OCI-LY7 (cell line): Measurements from ENCODE around the gene PTPRU. TPM values are rescaled to one million over a fixed set of nuclear protein-coding genes. Genes with fewer than 3 reads are reported as not detected.

Experiments
- BruUV-seq: library from RNA; stranded (reverse); fragments of 400-500 nt; replicated peaks from 2 replicates; lab custom pipeline; 2021; lab: Mats Ljungman, UMichigan
- CTCF ChIA-PET: fragments of 300-600 bp; sonication (Branson Sonifier 250); formaldehyde crosslinking; loops from one replicate; lab custom pipeline; 2022; ENCODE audit warnings: antibody characterized with exemption; ENCODE audit not compliant: unreplicated experiment; lab: Charles Lee
- POLR2A ChIA-PET: fragments of 300-600 bp; sonication (Branson Sonifier 250); formaldehyde crosslinking; loops from one replicate; lab custom pipeline; 2022; ENCODE audit warnings: antibody characterized with exemption; lab: Charles Lee
- DNase-seq: peaks from one replicate; pipeline ENCODE4 v3.0.0-alpha.2; 2015; ENCODE audit warnings: low spot score
- H2AFZ ChIP-seq: fragments of 200-600 bp; sonication (generic), shearing (Covaris generic); 2 replicates; pipeline ENCODE4 v1.6.1; 2014; ENCODE audit warnings: mild to moderate bottlenecking, antibody characterized with exemption, low read length, moderate library complexity
- H3K27ac ChIP-seq: fragments of 200-600 bp; sonication (generic); 2 replicates; pipeline ENCODE4 v1.5.1; 2014; ENCODE audit warnings: mixed run types, low read depth, mild to moderate bottlenecking, moderate library complexity, low read length, inconsistent platforms; ENCODE audit not compliant: poor library complexity, severe bottlenecking
- H3K36me3 ChIP-seq: fragments of 200-600 bp; sonication (generic); 2 replicates; pipeline ENCODE4 v1.6.1; 2014; ENCODE audit warnings: mild to moderate bottlenecking, antibody characterized with exemption, low read length, moderate library complexity, mixed read lengths; ENCODE audit not compliant: insufficient read depth
- H3K4me1 ChIP-seq: fragments of 200-600 bp; sonication (generic); 2 replicates; pipeline ENCODE4 v1.5.1; 2014; ENCODE audit warnings: mild to moderate bottlenecking, low read length; ENCODE audit not compliant: insufficient read depth, poor library complexity, severe bottlenecking
- H3K4me2 ChIP-seq: fragments of 200-600 bp; sonication (generic); 2 replicates; pipeline ENCODE4 v1.6.1; 2014; ENCODE audit warnings: mild to moderate bottlenecking, low read length
- H3K4me3 ChIP-seq: fragments of 200-600 bp; sonication (generic); 2 replicates; pipeline ENCODE4 v1.5.1; 2014; ENCODE audit warnings: mild to moderate bottlenecking, low read depth, low read length; ENCODE audit not compliant: poor library complexity, severe bottlenecking
- H3K79me2 ChIP-seq: fragments of 200-600 bp; sonication (generic); 2 replicates; pipeline ENCODE4 v1.6.1; 2016; ENCODE audit warnings: low read depth, mild to moderate bottlenecking, low read length, moderate library complexity, mixed read lengths; ENCODE audit not compliant: insufficient read depth
- H3K9me2 ChIP-seq: fragments of 200-600 bp; sonication (generic); 2 replicates; pipeline ENCODE4 v1.6.1; 2016; ENCODE audit warnings: mild to moderate bottlenecking, low read length, mixed read lengths; ENCODE audit not compliant: insufficient read depth
- H3K9me3 ChIP-seq: fragments of 200-600 bp; sonication (generic); 2 replicates; pipeline ENCODE4 v1.6.1; 2014; ENCODE audit warnings: mild to moderate bottlenecking, mixed run types, low read length, mixed read lengths
- H4K20me1 ChIP-seq: fragments of 200-600 bp; sonication (generic); 2 replicates; pipeline ENCODE4 v1.6.1; 2014; ENCODE audit warnings: mild to moderate bottlenecking, antibody characterized with exemption, low read length, moderate library complexity, mixed read lengths; ENCODE audit not compliant: insufficient read depth
- EZH2phosphoT487 ChIP-seq: fragments of 200-600 bp; sonication (generic); IDR thresholded peaks from 2 replicates; pipeline ENCODE4 v1.6.1; 2018; ENCODE audit warnings: low read depth, borderline replicate concordance, mild to moderate bottlenecking, mixed run types, antibody characterized with exemption, low read length, moderate library complexity, mixed read lengths
- intact Hi-C: fragments of 100-400 bp; cut with micrococcal nuclease; formaldehyde crosslinking; loops from one replicate; pipeline ENCODE4 v1.10.0; 2022; ENCODE audit not compliant: unreplicated experiment
- total RNA-seq, 2 experiments: library from RNA; depleted of rRNA in 1 of 2; stranded (reverse); fragments of >200 nt in 1 of 2; shearing (Covaris generic) in 1 of 2; gene quantifications; 2 replicates each; pipeline ENCODE4 v1.2.3, GENCODE V29; 2014 to 2022
- TF ChIP-seq, protein P1 (sequence below): fragments of 200-600 bp; sonication (generic); conservative IDR thresholded peaks from 2 replicates; pipeline ENCODE4 v1.5.1; 2014; ENCODE audit warnings: mild to moderate bottlenecking, antibody characterized with exemption, low read length, moderate library complexity, mixed read lengths

Gene PTPRU
- total RNA-seq, 2 experiments from 2014 or later, result 2.5 to 4.6 TPM

DNA sequence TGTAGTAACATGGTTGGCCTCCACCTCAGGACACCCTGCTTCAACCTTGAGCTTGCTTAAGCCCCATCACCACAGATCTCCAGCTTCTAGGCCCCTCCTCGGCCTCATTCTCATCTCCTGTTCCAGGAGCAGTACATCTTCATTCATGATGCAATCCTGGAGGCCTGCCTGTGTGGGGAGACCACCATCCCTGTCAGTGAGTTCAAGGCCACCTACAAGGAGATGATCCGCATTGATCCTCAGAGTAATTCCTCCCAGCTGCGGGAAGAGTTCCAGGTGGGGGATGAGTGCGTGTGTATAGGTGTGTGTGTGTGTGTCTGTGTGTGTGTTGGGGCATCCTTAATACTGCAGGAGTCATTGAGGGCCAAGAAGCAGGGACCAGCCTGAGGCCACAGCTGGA lies 79.6 kb downstream of the PTPRU start:
- Histone ChIP-seq H2AFZ (no peak overlapping the region), H3K4me1 (no peaks in the 10 kb centered on the region), H3K4me3 (no peak overlapping the region), H3K36me3 (no peaks in the 10 kb centered on the region), H3K9me2 (no peaks in the 10 kb centered on the region), H3K27ac (no peak overlapping the region), H3K4me2 (no peak overlapping the region), H4K20me1 (no peaks in the 10 kb centered on the region), H3K79me2 (no peaks in the 10 kb centered on the region), H3K9me3 (no peaks in the 10 kb centered on the region)
- no peak for DNase-seq
- TF ChIP-seq, protein P1, sequence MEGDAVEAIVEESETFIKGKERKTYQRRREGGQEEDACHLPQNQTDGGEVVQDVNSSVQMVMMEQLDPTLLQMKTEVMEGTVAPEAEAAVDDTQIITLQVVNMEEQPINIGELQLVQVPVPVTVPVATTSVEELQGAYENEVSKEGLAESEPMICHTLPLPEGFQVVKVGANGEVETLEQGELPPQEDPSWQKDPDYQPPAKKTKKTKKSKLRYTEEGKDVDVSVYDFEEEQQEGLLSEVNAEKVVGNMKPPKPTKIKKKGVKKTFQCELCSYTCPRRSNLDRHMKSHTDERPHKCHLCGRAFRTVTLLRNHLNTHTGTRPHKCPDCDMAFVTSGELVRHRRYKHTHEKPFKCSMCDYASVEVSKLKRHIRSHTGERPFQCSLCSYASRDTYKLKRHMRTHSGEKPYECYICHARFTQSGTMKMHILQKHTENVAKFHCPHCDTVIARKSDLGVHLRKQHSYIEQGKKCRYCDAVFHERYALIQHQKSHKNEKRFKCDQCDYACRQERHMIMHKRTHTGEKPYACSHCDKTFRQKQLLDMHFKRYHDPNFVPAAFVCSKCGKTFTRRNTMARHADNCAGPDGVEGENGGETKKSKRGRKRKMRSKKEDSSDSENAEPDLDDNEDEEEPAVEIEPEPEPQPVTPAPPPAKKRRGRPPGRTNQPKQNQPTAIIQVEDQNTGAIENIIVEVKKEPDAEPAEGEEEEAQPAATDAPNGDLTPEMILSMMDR, result no peak
- TF ChIP-seq EZH2phosphoT487, result no peak
- ChIA-PET POLR2A (no interaction called here), CTCF (no interaction called here)
- intact Hi-C loops, result no loop called here
- no TSS peak for BruUV-seq

DNA sequence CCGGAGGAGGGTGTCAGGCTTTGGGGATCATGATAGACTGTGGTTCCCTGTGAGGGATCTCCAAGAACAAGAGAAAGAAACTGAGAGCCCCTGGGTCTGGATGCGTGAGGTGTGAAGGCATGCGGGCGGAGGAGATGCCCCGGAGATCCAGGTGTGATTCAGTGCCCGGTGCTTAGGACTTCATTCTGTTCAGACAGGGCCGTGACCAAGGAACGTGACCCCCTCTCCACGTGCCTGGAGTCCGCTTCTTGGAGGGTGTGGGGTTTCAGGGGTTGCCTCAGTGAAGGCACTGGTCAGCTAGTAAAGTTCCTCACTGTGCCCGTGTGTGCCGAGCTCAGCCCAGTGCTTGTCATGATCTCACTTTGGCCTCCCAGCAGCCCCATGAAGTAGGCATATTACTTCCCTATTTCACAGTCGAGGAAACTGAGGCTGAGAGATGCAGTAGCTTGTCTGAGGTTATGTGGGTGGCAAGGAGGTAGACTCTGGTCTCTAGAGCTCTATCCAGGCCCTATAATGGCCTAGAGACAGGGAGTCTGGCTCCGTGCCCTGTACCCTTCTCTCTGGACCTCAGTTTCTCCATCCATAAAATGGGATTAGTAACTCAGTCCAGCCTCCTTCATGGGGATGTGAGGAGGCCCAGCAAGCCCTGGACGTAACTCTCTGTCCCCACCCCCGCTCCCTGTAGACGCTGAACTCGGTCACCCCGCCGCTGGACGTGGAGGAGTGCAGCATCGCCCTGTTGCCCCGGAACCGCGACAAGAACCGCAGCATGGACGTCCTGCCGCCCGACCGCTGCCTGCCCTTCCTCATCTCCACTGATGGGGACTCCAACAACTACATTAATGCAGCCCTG lies 81.0 kb downstream of the PTPRU start:
- intact Hi-C loops, result no loop called here
- TF ChIP-seq, protein P1, result no peak
- TF ChIP-seq EZH2phosphoT487, result no peak
- H3K9me3 ChIP-seq, result no peaks in the 10 kb centered on the region
- H3K79me2 ChIP-seq, result no peaks in the 10 kb centered on the region
- DNase-seq, result no peak
- no peak overlapping the region for H3K4me2 ChIP-seq
- CTCF ChIA-PET, result no interaction called here
- POLR2A ChIA-PET, result interaction anchor here (0.7 kb wide), 1 partner anchor 10 kb away, joined by 3 read pairs; no protein-coding TSS in a partner anchor
- H3K9me2 ChIP-seq, result no peaks in the 10 kb centered on the region
- H3K36me3 ChIP-seq, result no peaks in the 10 kb centered on the region
- H2AFZ ChIP-seq, result no peak overlapping the region
- no peaks in the 10 kb centered on the region for H3K4me1 ChIP-seq
- BruUV-seq, result no TSS peak
- H3K27ac ChIP-seq, result no peak overlapping the region
- no peaks in the 10 kb centered on the region; the same call in 1 of the 2 replicates for H4K20me1 ChIP-seq
- no peak overlapping the region for H3K4me3 ChIP-seq
